ENCODE data around the gene SHOC2.

SHOC2 gene

GRCh38 chr10:110918269-110918642 lies 1.1 kb upstream of the SHOC2 start:
- 0 out of 2 replicates have a peak, but pooled peaks have one; percentile 9 for TF ChIP-seq CTCF (conservative IDR thresholded peaks at IDR 0.05)
- H3K27ac ChIP-seq, result peak overlapping the region; percentile 94

GRCh38 chr10:110918643-110919348 lies 608 bp upstream of the SHOC2 start, which contains the start of gene BBIP1:
Gene BBIP1 (minus strand): TSS chr10:110919180. CDS start chr10:110918157, 1,023 bp downstream.
- TF ChIP-seq CTCF (conservative IDR thresholded peaks at IDR 0.05), result 0 out of 2 replicates have a peak, but pooled peaks have one; percentile 3
- H3K27ac ChIP-seq, result peak within 1 kb of the TSS; percentile 94

GRCh38 chr10:110919971-110920881 lies 822 bp downstream of the SHOC2 start:
- TF ChIP-seq CTCF (conservative IDR thresholded peaks at IDR 0.05), result no peak
- peak overlapping the region; percentile 94 for H3K27ac ChIP-seq

GRCh38 chr10:110923856-110924493 lies 4.6 kb downstream of the SHOC2 start:
- no peak overlapping the region for H3K27ac ChIP-seq
- TF ChIP-seq CTCF (conservative IDR thresholded peaks at IDR 0.05), result no peak

GRCh38 chr10:110927461-110927860 lies 8.1 kb downstream of the SHOC2 start:
- H3K27ac ChIP-seq, result no peak overlapping the region
- no peak for TF ChIP-seq CTCF (conservative IDR thresholded peaks at IDR 0.05)

GRCh38 chr10:110931769-110932381 lies 12.5 kb downstream of the SHOC2 start:
- H3K27ac ChIP-seq, result no peak overlapping the region
- TF ChIP-seq CTCF (conservative IDR thresholded peaks at IDR 0.05), result no peak
